Activated CD8-positive, alpha-beta memory T cell treated with anti-CD3 and anti-CD28 coated beads, Interleukin-2, amount 50 U/mL, for 4 hours (primary cell): Measurements from ENCODE around the gene SH3PXD2A.
"Not testable (repeated sequence)": the region's sequence is repeated elsewhere in the genome, so short reads cannot be mapped to it uniquely, and the experiment has no call there.

ENCODE experiments used
- DNase-seq: peaks from one replicate; pipeline ENCODE4 v3.0.0-alpha.2; 2020

SH3PXD2A gene

GRCh38 chr10:103849212-103849877 lies 6.0 kb downstream of the SH3PXD2A start:
- no peak for DNase-seq

GRCh38 chr10:103847909-103848468 lies 7.4 kb downstream of the SH3PXD2A start:
- no peak for DNase-seq

GRCh38 chr10:103847346-103847745 lies 8.0 kb downstream of the SH3PXD2A start:
- no peak for DNase-seq

- no peak for DNase-seq
These were observed 9.4 kb downstream of the SH3PXD2A start for GRCh38 chr10:103845972-103846371.

GRCh38 chr10:103845346-103845745 lies 10.0 kb downstream of the SH3PXD2A start:
- not testable (repeated sequence) for DNase-seq

- no peak for DNase-seq
These were observed 11.4 kb downstream of the SH3PXD2A start for GRCh38 chr10:103843854-103844570.

- DNase-seq = no peak
These were observed 12.3 kb downstream of the SH3PXD2A start for GRCh38 chr10:103843045-103843444.

- DNase-seq = no peak
These were observed 12.8 kb downstream of the SH3PXD2A start for GRCh38 chr10:103842605-103843004.

GRCh38 chr10:103841519-103841918 lies 13.9 kb downstream of the SH3PXD2A start:
- DNase-seq = no peak

GRCh38 chr10:103840740-103841070 lies 14.7 kb downstream of the SH3PXD2A start:
- no peak for DNase-seq

- no peak for DNase-seq
These were observed 15.3 kb downstream of the SH3PXD2A start for GRCh38 chr10:103839872-103840739.

GRCh38 chr10:103839519-103839871 lies 15.9 kb downstream of the SH3PXD2A start:
- no peak for DNase-seq

GRCh38 chr10:103838862-103839518 lies 16.4 kb downstream of the SH3PXD2A start:
- no peak for DNase-seq

GRCh38 chr10:103838070-103838395 lies 17.3 kb downstream of the SH3PXD2A start:
- no peak for DNase-seq

- DNase-seq = no peak
These were observed 17.9 kb downstream of the SH3PXD2A start for GRCh38 chr10:103837370-103838069.

GRCh38 chr10:103836861-103837260 lies 18.5 kb downstream of the SH3PXD2A start:
- no peak for DNase-seq

- DNase-seq = no peak
These were observed 19.1 kb downstream of the SH3PXD2A start for GRCh38 chr10:103836273-103836672.

- no peak for DNase-seq
These were observed 20.0 kb downstream of the SH3PXD2A start for GRCh38 chr10:103835096-103836050.

- no peak for DNase-seq
These were observed 20.8 kb downstream of the SH3PXD2A start for GRCh38 chr10:103834436-103835095.

- no peak for DNase-seq
These were observed 21.5 kb downstream of the SH3PXD2A start for GRCh38 chr10:103833731-103834365.
